ENCODE measurements around the gene CENPP.

- TF ChIP-seq, protein P1, sequence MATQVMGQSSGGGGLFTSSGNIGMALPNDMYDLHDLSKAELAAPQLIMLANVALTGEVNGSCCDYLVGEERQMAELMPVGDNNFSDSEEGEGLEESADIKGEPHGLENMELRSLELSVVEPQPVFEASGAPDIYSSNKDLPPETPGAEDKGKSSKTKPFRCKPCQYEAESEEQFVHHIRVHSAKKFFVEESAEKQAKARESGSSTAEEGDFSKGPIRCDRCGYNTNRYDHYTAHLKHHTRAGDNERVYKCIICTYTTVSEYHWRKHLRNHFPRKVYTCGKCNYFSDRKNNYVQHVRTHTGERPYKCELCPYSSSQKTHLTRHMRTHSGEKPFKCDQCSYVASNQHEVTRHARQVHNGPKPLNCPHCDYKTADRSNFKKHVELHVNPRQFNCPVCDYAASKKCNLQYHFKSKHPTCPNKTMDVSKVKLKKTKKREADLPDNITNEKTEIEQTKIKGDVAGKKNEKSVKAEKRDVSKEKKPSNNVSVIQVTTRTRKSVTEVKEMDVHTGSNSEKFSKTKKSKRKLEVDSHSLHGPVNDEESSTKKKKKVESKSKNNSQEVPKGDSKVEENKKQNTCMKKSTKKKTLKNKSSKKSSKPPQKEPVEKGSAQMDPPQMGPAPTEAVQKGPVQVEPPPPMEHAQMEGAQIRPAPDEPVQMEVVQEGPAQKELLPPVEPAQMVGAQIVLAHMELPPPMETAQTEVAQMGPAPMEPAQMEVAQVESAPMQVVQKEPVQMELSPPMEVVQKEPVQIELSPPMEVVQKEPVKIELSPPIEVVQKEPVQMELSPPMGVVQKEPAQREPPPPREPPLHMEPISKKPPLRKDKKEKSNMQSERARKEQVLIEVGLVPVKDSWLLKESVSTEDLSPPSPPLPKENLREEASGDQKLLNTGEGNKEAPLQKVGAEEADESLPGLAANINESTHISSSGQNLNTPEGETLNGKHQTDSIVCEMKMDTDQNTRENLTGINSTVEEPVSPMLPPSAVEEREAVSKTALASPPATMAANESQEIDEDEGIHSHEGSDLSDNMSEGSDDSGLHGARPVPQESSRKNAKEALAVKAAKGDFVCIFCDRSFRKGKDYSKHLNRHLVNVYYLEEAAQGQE (IDR thresholded peaks at IDR 0.05; ENCODE audit: low read depth) = no peak
- TF ChIP-seq TCF12 (IDR thresholded peaks at IDR 0.05; ENCODE audit: low read depth) (no peak), EGR1 (IDR thresholded peaks at IDR 0.05) (no peak), ZBTB7A (IDR thresholded peaks at IDR 0.05; ENCODE audit: low read depth) (no peak), TAF1 (IDR thresholded peaks at IDR 0.05; ENCODE audit: low read depth) (no peak), CREB1 (IDR thresholded peaks at IDR 0.05; ENCODE audit: low read depth) (no peak), EP300 (IDR thresholded peaks at IDR 0.05; ENCODE audit: borderline replicate concordance) (no peak), TEAD4 (IDR thresholded peaks at IDR 0.05) (no peak)
- TF ChIP-seq, protein P2, sequence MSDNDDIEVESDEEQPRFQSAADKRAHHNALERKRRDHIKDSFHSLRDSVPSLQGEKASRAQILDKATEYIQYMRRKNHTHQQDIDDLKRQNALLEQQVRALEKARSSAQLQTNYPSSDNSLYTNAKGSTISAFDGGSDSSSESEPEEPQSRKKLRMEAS (IDR thresholded peaks at IDR 0.05) = no peak
Measured at GRCh38 chr9:92517046-92517445, 191.3 kb downstream of the CENPP start.

Data from Ishikawa (cell line).